ENCODE measurements around the gene PHKG1.
"Not testable (repeated sequence)": the region's sequence is repeated elsewhere in the genome, so short reads cannot be mapped to it uniquely, and the experiment has no call there.

The PHKG1 gene

DNA sequence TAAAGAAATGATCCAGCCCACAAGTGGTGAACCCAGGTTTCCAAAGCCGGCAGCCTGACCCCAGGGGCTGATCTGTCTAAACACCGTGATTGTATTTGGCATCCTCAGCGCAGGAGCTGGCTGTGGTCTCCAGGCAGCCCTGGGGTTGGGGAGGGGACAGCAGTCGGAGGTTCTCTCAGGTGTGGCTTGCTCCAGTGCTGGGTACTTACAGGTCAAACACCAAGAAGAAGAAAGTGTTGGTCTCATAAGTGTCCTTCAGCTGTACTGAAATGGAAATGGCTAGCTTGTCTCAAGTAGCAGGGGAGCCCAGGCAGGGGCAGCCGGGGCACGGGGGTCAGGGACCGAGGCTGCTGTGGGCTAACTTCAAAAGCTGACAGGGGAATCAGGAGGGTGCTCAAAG lies 6.0 kb downstream of the PHKG1 start:
- no peak for DNase-seq (ENCODE audit: insufficient read length, low spot score)
- no peak for FAIRE-seq

- DNase-seq (ENCODE audit: insufficient read length, low spot score) (no peak), FAIRE-seq (no peak)
Observed at GRCh38 chr7:56083150-56083785, 9.5 kb downstream of the PHKG1 start.

- FAIRE-seq: no peak
- no peak for DNase-seq (ENCODE audit: insufficient read length, low spot score)
Observed at GRCh38 chr7:56081626-56082340, 11.0 kb downstream of the PHKG1 start.

- FAIRE-seq; DNase-seq (ENCODE audit: insufficient read length, low spot score): not testable (repeated sequence)
Observed at GRCh38 chr7:56080726-56081435, 11.9 kb downstream of the PHKG1 start.

GRCh38 chr7:56079450-56080185 lies 13.1 kb downstream of the PHKG1 start:
- FAIRE-seq: no peak

DNA sequence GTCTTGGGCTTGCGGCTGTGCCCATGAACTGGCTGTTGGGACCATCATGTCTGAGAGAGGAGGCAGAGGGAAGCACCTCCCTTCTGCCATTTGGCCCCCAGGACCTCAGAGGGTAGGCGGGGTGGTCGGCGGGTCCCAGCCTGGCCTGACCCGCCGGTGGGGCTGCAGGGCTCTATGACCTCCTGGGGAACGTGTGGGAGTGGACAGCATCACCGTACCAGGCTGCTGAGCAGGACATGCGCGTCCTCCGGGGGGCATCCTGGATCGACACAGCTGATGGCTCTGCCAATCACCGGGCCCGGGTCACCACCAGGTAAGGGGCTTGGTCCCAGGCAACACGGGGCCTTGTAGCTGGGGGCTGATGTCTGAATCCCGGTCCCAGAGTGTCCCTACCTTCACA lies 14.6 kb downstream of the PHKG1 start:
- DNase-seq (ENCODE audit: insufficient read length, low spot score) (no peak), FAIRE-seq (no peak)

More at GRCh38 chr7:56079450-56080185, 13.1 kb downstream of the PHKG1 start:
- no peak for DNase-seq (ENCODE audit: insufficient read length, low spot score)

DNA sequence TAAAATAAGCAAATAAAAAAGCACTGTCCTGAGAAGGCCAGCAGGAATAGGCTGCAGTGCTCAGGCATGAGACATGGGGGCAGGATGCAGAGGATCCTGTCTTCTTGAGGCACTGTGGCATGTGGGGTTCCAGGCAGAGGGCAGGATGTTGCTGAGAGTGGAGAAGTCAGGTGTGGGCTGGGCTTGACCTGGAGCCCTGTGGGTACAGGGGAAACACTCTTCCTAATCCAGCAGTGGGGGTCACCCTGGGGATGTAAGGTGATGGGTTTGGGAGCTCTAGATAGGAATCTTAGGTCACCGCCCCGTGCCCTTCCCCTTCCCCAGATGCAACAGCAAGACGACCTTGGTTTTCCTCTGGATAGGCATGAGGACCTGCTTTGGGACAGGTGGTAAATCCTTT lies 15.1 kb downstream of the PHKG1 start:
- no peak for DNase-seq (ENCODE audit: insufficient read length, low spot score)
- FAIRE-seq: no peak

DNA sequence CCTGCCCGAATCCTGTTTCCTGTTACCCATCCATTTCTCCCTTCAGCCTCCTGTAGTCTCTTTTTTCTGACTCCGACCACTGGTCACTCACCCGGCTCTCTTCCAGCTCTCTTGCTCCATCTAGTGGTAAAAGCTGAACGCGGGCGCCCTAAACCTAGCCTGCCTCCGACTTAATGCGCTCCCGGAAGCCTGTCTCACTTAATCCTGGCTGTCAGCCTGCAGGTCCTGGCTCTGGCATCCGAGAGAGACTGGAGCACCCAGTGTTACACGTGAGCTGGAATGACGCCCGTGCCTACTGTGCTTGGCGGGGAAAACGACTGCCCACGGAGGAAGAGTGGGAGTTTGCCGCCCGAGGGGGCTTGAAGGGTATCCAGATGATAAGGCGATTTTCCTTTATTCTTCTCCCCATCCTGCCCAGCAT lies 18.4 kb downstream of the PHKG1 start:
- no peak for FAIRE-seq
- DNase-seq (ENCODE audit: insufficient read length, low spot score): peak; percentile 73

GRCh38 chr7:56066376-56066775 lies 26.4 kb downstream of the PHKG1 start:
- FAIRE-seq; DNase-seq (ENCODE audit: insufficient read length, low spot score): not testable (repeated sequence)

DNA sequence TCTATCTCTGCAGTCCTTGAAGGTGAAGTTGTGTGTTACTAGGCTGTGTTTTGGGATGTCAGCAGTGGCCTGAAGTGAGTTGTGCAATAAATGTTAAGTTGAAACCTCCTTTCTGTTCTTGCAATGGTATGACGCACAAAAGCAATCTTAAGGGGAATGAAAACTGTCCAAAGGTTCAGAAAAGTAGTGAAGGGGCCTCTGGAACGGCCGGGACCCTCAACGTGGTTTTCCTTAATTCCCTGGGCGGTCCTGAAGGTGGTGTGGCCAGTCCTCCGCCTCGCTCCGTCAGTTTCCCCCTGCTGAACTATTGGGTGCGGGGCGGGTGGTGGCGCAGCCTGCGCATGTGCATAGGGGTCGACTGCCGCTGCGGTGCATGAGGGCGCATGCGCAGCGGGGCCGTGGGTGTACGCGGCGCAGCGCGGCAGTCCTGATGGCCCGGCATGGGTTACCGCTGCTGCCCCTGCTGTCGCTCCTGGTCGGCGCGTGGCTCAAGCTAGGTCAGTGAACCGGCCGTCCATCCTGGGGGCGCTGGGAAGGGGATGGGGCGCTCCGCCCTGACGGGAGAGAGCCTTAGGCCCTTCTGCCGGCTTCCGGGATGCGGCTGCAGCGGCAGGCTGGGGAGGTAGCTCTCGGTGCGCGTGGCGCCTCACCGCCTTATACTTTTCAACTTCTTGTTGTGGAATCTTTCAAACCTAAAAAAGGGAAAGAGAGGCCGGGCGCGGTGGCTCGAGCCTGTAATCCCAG lies 28.7 kb downstream of the PHKG1 start, which contains the start of gene SUMF2:
SUMF2 (plus strand) TSS at position 405 of the 744 bp plus-strand sequence; CDS start at position 431, 26 bp downstream.
- FAIRE-seq: peak; percentile 96
- peak; percentile 97 for DNase-seq (ENCODE audit: insufficient read length, low spot score)

- DNase-seq (ENCODE audit: insufficient read length, low spot score) (no peak), FAIRE-seq (no peak)
Observed at GRCh38 chr7:56063500-56063881, 29.3 kb downstream of the PHKG1 start.

GRCh38 chr7:56062382-56062781 lies 30.4 kb downstream of the PHKG1 start:
- FAIRE-seq: no peak
- DNase-seq (ENCODE audit: insufficient read length, low spot score): no peak

DNA sequence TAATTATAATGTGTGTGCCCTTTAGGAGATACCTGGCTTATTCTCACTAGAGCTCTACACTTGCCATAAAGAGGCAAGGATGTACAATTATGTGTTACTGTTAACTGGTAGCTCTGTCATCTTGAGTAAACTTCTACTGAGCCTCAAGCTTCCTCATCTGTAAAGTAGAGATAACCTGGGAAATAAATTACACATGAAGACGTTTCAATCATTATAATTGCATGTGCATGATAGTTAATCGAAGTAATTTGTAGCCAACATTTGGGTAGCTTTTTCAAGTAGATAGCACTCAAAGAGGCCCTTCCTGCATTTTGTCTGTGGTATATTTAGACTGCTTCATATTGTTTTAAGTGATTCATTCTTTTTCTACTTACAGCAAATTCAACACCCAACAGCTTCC lies 38.8 kb downstream of the PHKG1 start:
- no peak for DNase-seq (ENCODE audit: insufficient read length, low spot score)
- FAIRE-seq: no peak

- no peak for FAIRE-seq
- DNase-seq (ENCODE audit: insufficient read length, low spot score): no peak
Observed at GRCh38 chr7:56053379-56053778, 39.4 kb downstream of the PHKG1 start.

DNA sequence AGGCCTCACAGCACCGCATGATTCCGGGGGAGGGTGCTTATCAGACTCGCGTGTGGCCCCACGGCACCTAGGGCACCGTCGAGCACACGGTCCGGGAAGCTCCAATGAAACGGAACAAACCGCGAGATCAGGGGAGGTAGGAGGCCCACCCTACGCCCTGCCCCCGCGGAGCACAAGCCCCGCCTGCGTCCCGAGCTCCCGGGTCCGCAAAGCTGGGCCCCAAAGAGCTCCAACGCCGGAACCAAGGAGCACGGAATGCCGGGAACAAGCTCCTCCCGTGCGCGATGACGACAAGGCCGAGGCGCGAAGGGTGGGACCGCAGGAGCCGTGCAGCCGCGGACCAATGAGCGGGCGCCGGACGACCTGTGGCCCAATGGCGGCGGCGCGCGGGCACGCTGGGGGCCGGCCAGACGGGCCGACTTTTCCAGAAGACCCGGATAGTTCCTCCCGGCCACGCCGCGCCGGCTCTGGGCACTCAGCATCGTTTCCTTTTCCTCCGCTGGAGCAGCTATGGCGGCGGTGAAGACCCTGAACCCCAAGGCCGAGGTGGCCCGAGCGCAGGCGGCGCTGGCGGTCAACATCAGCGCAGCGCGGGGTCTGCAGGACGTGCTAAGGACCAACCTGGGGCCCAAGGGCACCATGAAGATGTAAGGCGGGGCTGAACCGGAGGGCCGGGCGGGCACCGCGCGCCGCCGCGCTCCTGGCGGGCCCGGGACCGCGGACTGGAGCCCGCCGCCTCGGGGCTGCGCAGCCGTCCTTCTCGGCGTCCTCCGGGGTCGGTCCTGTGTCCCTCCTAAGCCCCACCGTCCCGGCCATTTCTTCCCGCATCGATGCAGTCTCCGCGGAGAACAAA lies 41.2 kb downstream of the PHKG1 start, which contains the start of the genes CCT6A and PSPH:
CCT6A (plus strand) TSS at position 427 of the 853 bp plus-strand sequence; CDS start at position 511, 84 bp downstream.
PSPH (minus strand) TSS at position 106 of the 853 bp plus-strand sequence. CDS start 30,232 bp downstream, outside the sequence.
- DNase-seq (ENCODE audit: insufficient read length, low spot score) (peak; percentile 92), FAIRE-seq (peak; percentile 55)

- FAIRE-seq: no peak
Observed at GRCh38 chr7:56051053-56051338, 41.8 kb downstream of the PHKG1 start.

DNA sequence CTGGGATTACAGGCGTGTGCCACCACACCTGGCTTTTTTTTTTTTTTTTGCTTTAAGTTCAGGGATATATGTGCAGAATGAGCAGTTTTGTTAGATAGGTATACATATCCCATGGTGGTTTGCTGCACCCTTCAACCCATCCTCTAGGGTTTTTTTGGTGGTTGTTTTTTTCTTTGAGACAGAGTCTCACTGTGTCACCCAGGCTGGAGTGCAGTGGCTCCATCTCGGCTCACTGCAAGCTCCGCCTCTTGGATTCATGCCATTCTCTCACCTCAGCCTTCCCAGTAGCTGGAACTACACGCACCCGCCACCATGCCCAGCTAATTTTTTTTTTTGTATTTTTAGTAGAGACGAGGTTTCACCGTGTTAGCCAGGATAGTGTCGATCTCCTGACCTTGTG lies 44.0 kb downstream of the PHKG1 start:
- FAIRE-seq; DNase-seq (ENCODE audit: insufficient read length, low spot score): not testable (repeated sequence)

More at GRCh38 chr7:56051053-56051338, 41.8 kb downstream of the PHKG1 start:
- no peak for DNase-seq (ENCODE audit: insufficient read length, low spot score)

DNA sequence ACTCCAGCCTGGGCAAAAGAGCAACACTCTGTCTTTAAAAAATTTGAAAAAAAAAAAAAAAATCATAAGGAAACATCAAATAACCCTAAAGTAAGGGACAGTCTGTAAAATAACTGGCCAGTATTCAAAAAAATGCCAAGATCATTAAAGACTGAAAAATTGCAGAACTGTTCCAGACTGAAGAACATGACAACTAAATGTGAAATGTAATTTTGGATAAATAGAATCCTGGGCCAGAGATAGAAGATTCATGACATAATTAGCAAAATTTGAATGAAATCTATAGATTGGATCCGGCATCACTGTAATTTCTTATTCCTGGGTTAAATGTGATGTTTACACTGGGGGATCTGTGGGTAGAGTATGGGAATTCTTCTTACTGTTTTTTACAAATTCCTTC lies 44.5 kb downstream of the PHKG1 start:
- FAIRE-seq: no peak
- no peak for DNase-seq (ENCODE audit: insufficient read length, low spot score)
